ENCODE measurements around the gene VPREB1.
"Not testable (repeated sequence)": the region's sequence is repeated elsewhere in the genome, so short reads cannot be mapped to it uniquely, and the experiment has no call there.

Gene VPREB1

GRCh38 chr22:22241554-22241898 lies 3.1 kb upstream of the VPREB1 start:
- TF ChIP-seq, protein P1, sequence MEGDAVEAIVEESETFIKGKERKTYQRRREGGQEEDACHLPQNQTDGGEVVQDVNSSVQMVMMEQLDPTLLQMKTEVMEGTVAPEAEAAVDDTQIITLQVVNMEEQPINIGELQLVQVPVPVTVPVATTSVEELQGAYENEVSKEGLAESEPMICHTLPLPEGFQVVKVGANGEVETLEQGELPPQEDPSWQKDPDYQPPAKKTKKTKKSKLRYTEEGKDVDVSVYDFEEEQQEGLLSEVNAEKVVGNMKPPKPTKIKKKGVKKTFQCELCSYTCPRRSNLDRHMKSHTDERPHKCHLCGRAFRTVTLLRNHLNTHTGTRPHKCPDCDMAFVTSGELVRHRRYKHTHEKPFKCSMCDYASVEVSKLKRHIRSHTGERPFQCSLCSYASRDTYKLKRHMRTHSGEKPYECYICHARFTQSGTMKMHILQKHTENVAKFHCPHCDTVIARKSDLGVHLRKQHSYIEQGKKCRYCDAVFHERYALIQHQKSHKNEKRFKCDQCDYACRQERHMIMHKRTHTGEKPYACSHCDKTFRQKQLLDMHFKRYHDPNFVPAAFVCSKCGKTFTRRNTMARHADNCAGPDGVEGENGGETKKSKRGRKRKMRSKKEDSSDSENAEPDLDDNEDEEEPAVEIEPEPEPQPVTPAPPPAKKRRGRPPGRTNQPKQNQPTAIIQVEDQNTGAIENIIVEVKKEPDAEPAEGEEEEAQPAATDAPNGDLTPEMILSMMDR (IDR thresholded peaks at IDR 0.05): no peak
- DNase-seq (ENCODE audit: low spot score): no peak
- no peak overlapping the region for H3K4me3 ChIP-seq
- no peak overlapping the region for H3K27ac ChIP-seq

- H3K27ac ChIP-seq: no peak overlapping the region
- TF ChIP-seq, protein P1 (IDR thresholded peaks at IDR 0.05): no peak
- no peak for DNase-seq (ENCODE audit: low spot score)
Observed at GRCh38 chr22:22242488-22242887, 2.1 kb upstream of the VPREB1 start.

GRCh38 chr22:22243033-22243680 lies 1.4 kb upstream of the VPREB1 start:
- Histone ChIP-seq H3K27ac (no peak overlapping the region), H3K4me3 (no peak overlapping the region)
- TF ChIP-seq, protein P1 (IDR thresholded peaks at IDR 0.05): no peak
- DNase-seq (ENCODE audit: low spot score): no peak

More at GRCh38 chr22:22242488-22242887, 2.1 kb upstream of the VPREB1 start:
- H3K4me3 ChIP-seq: no peak overlapping the region

DNA sequence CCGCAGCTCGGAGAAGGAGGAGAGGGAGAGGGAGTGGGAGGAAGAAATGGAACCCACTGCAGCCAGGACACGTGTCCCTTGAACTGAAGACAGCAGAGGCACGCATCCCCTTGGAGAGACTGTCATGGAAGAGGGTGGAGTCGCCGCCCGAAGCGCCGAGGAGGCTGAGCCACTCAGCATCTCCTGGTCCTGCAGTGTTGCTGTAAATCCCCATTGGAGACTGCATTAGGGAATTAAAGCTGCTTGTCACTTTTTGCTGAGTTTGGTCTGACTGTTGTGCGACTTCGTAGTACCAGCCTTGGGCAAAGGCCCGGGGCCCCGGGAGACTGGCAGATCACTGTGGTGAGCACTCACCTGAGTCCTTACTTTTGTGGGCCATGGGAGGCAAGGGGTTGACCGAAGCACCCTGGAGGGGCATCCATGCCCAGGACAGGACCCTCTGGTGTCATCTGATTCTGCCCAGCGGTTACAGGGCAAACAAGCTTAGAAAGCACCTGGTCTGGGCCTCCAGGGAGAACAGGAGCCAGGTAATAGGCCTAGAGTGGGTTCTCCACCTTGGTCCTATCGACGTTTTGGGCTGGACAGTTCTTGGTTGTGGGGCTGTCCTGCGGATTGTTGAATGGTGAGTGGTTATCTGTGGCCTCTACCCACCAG lies 797 bp downstream of the VPREB1 start:
- Histone ChIP-seq H3K4me3 (no peak overlapping the region), H3K27ac (no peak overlapping the region)
- TF ChIP-seq, protein P1 (IDR thresholded peaks at IDR 0.05): no peak
- no peak for DNase-seq (ENCODE audit: low spot score)

- TF ChIP-seq, protein P1 (IDR thresholded peaks at IDR 0.05): no peak
- DNase-seq (ENCODE audit: low spot score): no peak
- H3K27ac ChIP-seq: no peak overlapping the region
- H3K4me3 ChIP-seq: no peak overlapping the region
Observed at GRCh38 chr22:22245935-22246525, 1.4 kb downstream of the VPREB1 start.

DNA sequence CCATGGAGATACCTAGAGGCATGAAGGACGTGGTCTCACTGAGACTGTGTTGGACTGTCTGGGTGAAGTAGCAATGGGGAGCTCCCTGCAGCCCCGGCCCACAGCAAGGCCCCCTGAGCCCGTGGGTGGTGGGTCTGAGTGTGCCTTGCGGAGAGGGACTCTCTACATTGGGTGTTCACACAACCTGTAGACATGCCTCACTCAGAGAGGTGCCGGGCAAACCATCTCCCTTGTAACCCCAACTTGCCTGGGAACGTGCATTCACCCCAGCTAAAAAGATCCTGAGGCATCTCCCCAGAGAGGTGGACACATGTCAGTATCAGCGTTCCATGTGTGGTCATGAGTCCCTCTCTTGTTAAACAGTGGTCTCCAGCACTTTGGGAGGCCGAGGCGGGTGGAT lies 2.1 kb downstream of the VPREB1 start:
- DNase-seq (ENCODE audit: low spot score): no peak
- TF ChIP-seq, protein P1 (IDR thresholded peaks at IDR 0.05): no peak
- H3K27ac ChIP-seq: no peak overlapping the region
- no peak overlapping the region for H3K4me3 ChIP-seq

DNA sequence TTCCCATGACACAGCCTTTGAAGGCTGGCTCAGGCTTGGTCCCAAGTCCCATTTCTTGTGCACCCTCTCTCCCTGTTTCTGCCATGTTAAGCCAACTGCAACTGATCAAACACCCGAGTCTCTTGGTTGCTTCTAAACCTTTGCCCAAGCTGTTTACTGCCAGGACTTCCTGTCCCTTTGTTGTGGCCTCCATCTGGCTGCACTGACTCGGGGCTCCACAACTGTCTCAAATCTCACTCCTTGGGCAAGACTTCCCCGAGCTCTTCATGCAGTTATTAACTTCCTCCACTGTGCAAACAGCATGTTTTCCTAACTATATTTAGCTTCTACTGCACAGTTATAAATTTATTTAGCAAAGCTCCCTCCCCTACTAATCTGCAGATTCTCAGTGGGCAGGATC lies 4.3 kb downstream of the VPREB1 start:
- no peak overlapping the region for H3K27ac ChIP-seq
- H3K4me3 ChIP-seq: no peak overlapping the region
- TF ChIP-seq, protein P1 (IDR thresholded peaks at IDR 0.05): no peak
- no peak for DNase-seq (ENCODE audit: low spot score)

DNA sequence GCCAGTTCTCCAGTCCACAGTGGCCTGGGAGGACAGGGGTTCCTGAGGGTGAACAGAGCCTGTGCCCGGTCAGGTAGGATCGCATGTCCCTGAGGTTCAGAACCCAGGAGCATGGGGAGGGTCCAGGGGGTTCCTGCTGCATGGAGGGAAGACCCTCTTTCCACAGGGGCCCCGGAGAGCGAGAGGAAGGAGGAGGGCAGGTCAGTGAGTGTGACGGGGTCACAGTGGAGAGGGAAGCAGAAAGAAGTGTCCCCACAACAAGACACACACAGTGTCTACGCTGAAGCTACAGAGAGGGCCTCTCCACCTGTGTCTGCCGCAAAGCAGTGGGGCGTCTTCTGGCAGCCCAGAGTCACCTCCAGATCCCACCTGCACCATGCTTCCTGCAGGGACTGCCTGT lies 6.1 kb downstream of the VPREB1 start:
- not testable (repeated sequence) for H3K4me3 ChIP-seq; DNase-seq (ENCODE audit: low spot score); H3K27ac ChIP-seq

GRCh38 chr22:22256133-22256532 lies 11.5 kb downstream of the VPREB1 start:
- H3K4me3 ChIP-seq; DNase-seq (ENCODE audit: low spot score); H3K27ac ChIP-seq: not testable (repeated sequence)
